ENCODE results near the gene TFF1.

The TFF1 gene

DNA sequence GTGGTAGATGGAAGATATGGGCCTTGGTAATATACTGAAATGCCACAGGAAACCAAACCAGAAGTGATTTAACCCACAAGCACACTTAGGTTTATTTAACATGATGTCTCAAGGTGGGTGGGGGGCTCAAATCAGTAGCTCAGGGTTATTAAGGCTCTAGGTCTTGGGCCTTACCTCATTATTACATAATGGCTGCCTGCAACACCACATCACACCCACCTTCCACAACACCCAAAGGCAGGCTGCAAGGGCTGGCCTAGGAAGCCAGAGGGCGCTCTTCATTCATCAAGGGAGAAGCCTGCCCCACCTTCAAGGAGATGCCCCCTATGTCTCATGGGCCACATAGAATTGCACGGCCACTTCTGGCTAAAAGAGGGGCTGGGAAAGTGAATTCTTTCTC, 6.0 kb downstream of the TFF1 start:
- Histone ChIP-seq H2AFZ (no peak overlapping the region), H3K79me2 (no peaks in the 10 kb centered on the region), H3K4me1 (no peaks in the 10 kb centered on the region), H3K27me3 (ENCODE audit: control insufficient read depth, insufficient read depth, low read length) (no peaks in the 10 kb centered on the region), H3K4me3 (ENCODE audit: low read depth, low read length) (no peak overlapping the region), H3K9me3 (ENCODE audit: control insufficient read depth, low read length) (no peaks in the 10 kb centered on the region), H3K27ac (no peak overlapping the region), H3K9ac (no peak overlapping the region), H3K36me3 (ENCODE audit: control insufficient read depth, insufficient read depth, low read length) (no peaks in the 10 kb centered on the region), H3K4me2 (ENCODE audit: low read length) (no peak overlapping the region)
- no peak for TF ChIP-seq CTCF (IDR thresholded peaks at IDR 0.05)

DNA sequence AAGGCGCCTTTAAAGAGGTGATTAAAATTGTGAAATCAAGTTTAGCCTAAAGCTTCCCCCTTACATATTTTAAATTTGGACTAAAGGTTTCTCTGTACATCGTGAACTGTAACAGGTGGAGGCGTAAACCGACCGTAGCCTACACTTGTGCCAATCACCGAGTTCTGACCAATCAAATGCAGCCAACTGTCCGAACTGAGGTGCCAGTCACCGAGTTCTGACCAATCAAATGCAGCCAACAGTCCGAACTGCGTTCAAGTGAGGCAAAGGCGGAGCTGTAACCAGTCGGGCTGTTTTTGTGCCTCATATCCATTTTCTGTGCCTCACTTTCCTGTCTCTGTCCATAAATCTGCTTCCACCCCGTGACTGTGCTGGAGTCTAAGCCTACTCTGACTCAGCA, 7.4 kb downstream of the TFF1 start:
- H2AFZ ChIP-seq, result no peak overlapping the region
- no peak overlapping the region for H3K27ac ChIP-seq
- H3K9ac ChIP-seq, result no peak overlapping the region
- no peaks in the 10 kb centered on the region for H3K4me1 ChIP-seq
- no peak overlapping the region for H3K4me3 ChIP-seq (ENCODE audit: low read depth, low read length)
- H3K79me2 ChIP-seq, result no peaks in the 10 kb centered on the region
- no peaks in the 10 kb centered on the region for H3K36me3 ChIP-seq (ENCODE audit: control insufficient read depth, insufficient read depth, low read length)
- H3K9me3 ChIP-seq (ENCODE audit: control insufficient read depth, low read length), result no peaks in the 10 kb centered on the region
- no peaks in the 10 kb centered on the region for H3K27me3 ChIP-seq (ENCODE audit: control insufficient read depth, insufficient read depth, low read length)
- TF ChIP-seq CTCF (IDR thresholded peaks at IDR 0.05), result no peak
- no peak overlapping the region for H3K4me2 ChIP-seq (ENCODE audit: low read length)

DNA sequence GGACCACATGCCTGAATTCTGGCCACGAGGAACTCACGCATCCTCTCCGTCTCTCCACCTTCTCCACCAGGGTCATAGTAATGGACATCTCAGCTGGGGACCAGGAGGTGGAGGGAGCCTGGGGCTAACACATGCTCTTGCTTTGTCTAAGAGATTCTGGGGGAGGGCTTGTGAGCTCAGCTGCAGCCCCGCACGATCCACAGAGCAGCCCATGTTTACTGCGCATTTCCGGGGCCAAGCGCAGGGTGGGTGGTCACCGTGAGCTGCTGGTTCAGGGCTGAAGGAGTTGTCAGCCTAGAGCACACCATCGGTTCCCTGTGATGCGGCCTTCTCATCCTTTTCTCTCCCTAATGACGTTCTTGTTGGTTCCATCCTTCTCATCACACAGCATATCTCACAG, 8.1 kb downstream of the TFF1 start:
- Histone ChIP-seq H3K79me2 (no peaks in the 10 kb centered on the region), H3K36me3 (ENCODE audit: control insufficient read depth, insufficient read depth, low read length) (no peaks in the 10 kb centered on the region), H3K9ac (no peak overlapping the region), H2AFZ (no peak overlapping the region), H3K4me1 (no peaks in the 10 kb centered on the region), H3K27me3 (ENCODE audit: control insufficient read depth, insufficient read depth, low read length) (no peaks in the 10 kb centered on the region), H3K4me2 (ENCODE audit: low read length) (no peak overlapping the region), H3K9me3 (ENCODE audit: control insufficient read depth, low read length) (no peaks in the 10 kb centered on the region), H3K27ac (no peak overlapping the region), H3K4me3 (ENCODE audit: low read depth, low read length) (no peak overlapping the region)
- TF ChIP-seq CTCF (IDR thresholded peaks at IDR 0.05), result no peak

- no peak overlapping the region for H3K9ac ChIP-seq
- H3K4me3 ChIP-seq (ENCODE audit: low read depth, low read length), result no peak overlapping the region
- no peak overlapping the region for H3K27ac ChIP-seq
- no peaks in the 10 kb centered on the region for H3K79me2 ChIP-seq
- no peak overlapping the region for H2AFZ ChIP-seq
- no peaks in the 10 kb centered on the region for H3K27me3 ChIP-seq (ENCODE audit: control insufficient read depth, insufficient read depth, low read length)
- H3K9me3 ChIP-seq (ENCODE audit: control insufficient read depth, low read length), result no peaks in the 10 kb centered on the region
- TF ChIP-seq CTCF (IDR thresholded peaks at IDR 0.05), result no peak
- no peak overlapping the region for H3K4me2 ChIP-seq (ENCODE audit: low read length)
- no peaks in the 10 kb centered on the region for H3K4me1 ChIP-seq
- no peaks in the 10 kb centered on the region for H3K36me3 ChIP-seq (ENCODE audit: control insufficient read depth, insufficient read depth, low read length)
These were observed 9.0 kb downstream of the TFF1 start for GRCh38 chr21:42357307-42357706.

DNA sequence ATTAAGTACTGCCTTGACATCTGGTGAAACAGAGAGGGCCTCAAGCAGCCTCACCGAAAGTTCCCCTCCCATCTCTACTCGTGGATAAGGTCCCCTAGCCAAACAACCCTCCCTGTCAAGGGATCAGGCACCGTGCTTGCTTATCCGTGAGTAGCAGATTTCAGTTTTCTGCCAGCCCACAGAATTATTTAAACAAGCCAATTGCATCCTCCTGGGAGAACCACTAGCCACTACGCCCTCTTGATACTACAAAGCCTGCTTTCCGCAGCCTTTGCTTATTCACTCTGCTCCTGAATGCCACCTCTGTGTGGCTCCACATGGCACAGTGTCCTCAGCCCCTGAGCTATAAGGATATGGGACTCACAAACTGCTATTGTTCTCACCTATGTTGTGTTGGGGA, 9.7 kb downstream of the TFF1 start:
- no peak for TF ChIP-seq CTCF (IDR thresholded peaks at IDR 0.05)
- Histone ChIP-seq H3K4me1 (no peaks in the 10 kb centered on the region), H3K36me3 (ENCODE audit: control insufficient read depth, insufficient read depth, low read length) (no peaks in the 10 kb centered on the region)

More for the DNA sequence above, 9.7 kb downstream of the TFF1 start:
- no peak overlapping the region for H3K27ac ChIP-seq
- no peaks in the 10 kb centered on the region for H3K27me3 ChIP-seq (ENCODE audit: control insufficient read depth, insufficient read depth, low read length)
- H3K79me2 ChIP-seq, result no peaks in the 10 kb centered on the region
- H2AFZ ChIP-seq, result no peak overlapping the region
- no peak overlapping the region for H3K4me2 ChIP-seq (ENCODE audit: low read length)
- no peaks in the 10 kb centered on the region for H3K9me3 ChIP-seq (ENCODE audit: control insufficient read depth, low read length)
- H3K4me3 ChIP-seq (ENCODE audit: low read depth, low read length), result no peak overlapping the region
- no peak overlapping the region for H3K9ac ChIP-seq

Data from parathyroid adenoma (tissue), 2 donors.